Measurements from ENCODE around the gene PPM1E. TPM values are rescaled to one million over a fixed set of nuclear protein-coding genes. Genes with fewer than 3 reads are reported as not detected.

The PPM1E gene
- polyA plus RNA-seq, 1 experiment, result 0.02 TPM

- no peak for TF ChIP-seq CTCF (IDR thresholded peaks at IDR 0.05; ENCODE audit: insufficient read depth, low read depth, low read length)
- POLR2A ChIA-PET, result no interaction called here
- peaks cover 2% of the 10 kb centered on the region; the same call in 1 of the 2 replicates for H3K36me3 ChIP-seq (ENCODE audit: control insufficient read depth, insufficient read depth, low read length)
- H3K27me3 ChIP-seq (ENCODE audit: control insufficient read depth, insufficient read depth, low read length), result no peaks in the 10 kb centered on the region
- CTCF ChIA-PET, result interaction anchor here (0.7 kb wide), 1 partner anchor 341 kb away, joined by 3 read pairs; no protein-coding TSS in a partner anchor
- DNase-seq (ENCODE audit: low read depth), result no peak
- no peak overlapping the region for H3K4me3 ChIP-seq (ENCODE audit: low read depth, low read length)
Measured at GRCh38 chr17:58999500-58999899, 243.8 kb downstream of the PPM1E start.

- ChIA-PET CTCF (no interaction called here), POLR2A (no interaction called here)
- no peak for TF ChIP-seq CTCF (IDR thresholded peaks at IDR 0.05; ENCODE audit: insufficient read depth, low read depth, low read length)
- Histone ChIP-seq H3K27me3 (ENCODE audit: control insufficient read depth, insufficient read depth, low read length) (no peaks in the 10 kb centered on the region), H3K4me3 (ENCODE audit: low read depth, low read length) (no peak overlapping the region), H3K36me3 (ENCODE audit: control insufficient read depth, insufficient read depth, low read length) (peaks cover 2% of the 10 kb centered on the region; the same call in 1 of the 2 replicates)
- DNase-seq (ENCODE audit: low read depth), result no peak
Measured at GRCh38 chr17:59000022-59000421, 244.4 kb downstream of the PPM1E start.

GRCh38 chr17:59001158-59001814 lies 245.6 kb downstream of the PPM1E start:
- peak; percentile 12 for DNase-seq (ENCODE audit: low read depth)
- CTCF ChIA-PET, result interaction anchor here (6.2 kb wide), 1 partner anchor 482 kb away, joined by 45 read pairs; no protein-coding TSS in a partner anchor
- H3K36me3 ChIP-seq (ENCODE audit: control insufficient read depth, insufficient read depth, low read length), result peaks cover 2% of the 10 kb centered on the region; the same call in 1 of the 2 replicates
- TF ChIP-seq CTCF (IDR thresholded peaks at IDR 0.05; ENCODE audit: insufficient read depth, low read depth, low read length), result no peak
- H3K4me3 ChIP-seq (ENCODE audit: low read depth, low read length), result no peak overlapping the region
- POLR2A ChIA-PET, result no interaction called here
- H3K27me3 ChIP-seq (ENCODE audit: control insufficient read depth, insufficient read depth, low read length), result no peaks in the 10 kb centered on the region

GRCh38 chr17:59002126-59002525 lies 246.5 kb downstream of the PPM1E start:
- no peak for TF ChIP-seq CTCF (IDR thresholded peaks at IDR 0.05; ENCODE audit: insufficient read depth, low read depth, low read length)
- ChIA-PET CTCF (interaction anchor here (1.7 to 6.2 kb wide), 4 partner anchors 291 to 483 kb away, joined by 3 to 45 read pairs (median 30); no protein-coding TSS in a partner anchor), POLR2A (no interaction called here)
- H3K27me3 ChIP-seq (ENCODE audit: control insufficient read depth, insufficient read depth, low read length), result no peaks in the 10 kb centered on the region
- no peak for DNase-seq (ENCODE audit: low read depth)
- H3K36me3 ChIP-seq (ENCODE audit: control insufficient read depth, insufficient read depth, low read length), result peaks cover 2% of the 10 kb centered on the region; the same call in 1 of the 2 replicates
- no peak overlapping the region for H3K4me3 ChIP-seq (ENCODE audit: low read depth, low read length)

- no peak overlapping the region for H3K4me3 ChIP-seq (ENCODE audit: low read depth, low read length)
- POLR2A ChIA-PET, result no interaction called here
- H3K27me3 ChIP-seq (ENCODE audit: control insufficient read depth, insufficient read depth, low read length), result no peaks in the 10 kb centered on the region
- no peak for TF ChIP-seq CTCF (IDR thresholded peaks at IDR 0.05; ENCODE audit: insufficient read depth, low read depth, low read length)
- no peaks in the 10 kb centered on the region for H3K36me3 ChIP-seq (ENCODE audit: control insufficient read depth, insufficient read depth, low read length)
- CTCF ChIA-PET, result interaction anchor here (1.3 to 6.2 kb wide), 5 partner anchors 43 to 484 kb away, joined by 3 to 45 read pairs (median 22); no protein-coding TSS in a partner anchor
- no peak for DNase-seq (ENCODE audit: low read depth)
Measured at GRCh38 chr17:59002848-59003247, 247.2 kb downstream of the PPM1E start.
